Thoracic aorta (tissue), 2 donors: ENCODE data around the gene NAV2. TPM values are rescaled to one million over a fixed set of nuclear protein-coding genes. Genes with fewer than 3 reads are reported as not detected.

Experiments used
- ATAC-seq: fragments of 150-250 bp; one replicate; pipeline ENCODE4 v1.8.0; 2017; ENCODE audit warnings: low read depth; ENCODE audit not compliant: insufficient number of reproducible peaks, low FRiP score
- DNase-seq: peaks from one replicate; pipeline ENCODE4 v3.0.0-alpha.2; 2020; ENCODE audit warnings: low spot score
- H3K27ac ChIP-seq, 2 donors: fragments of 200-600 bp; sonication (generic); 1 replicate in 1 of 2; 2 replicates in 1 of 2; pipeline ENCODE4 v1.5.1; 2016; ENCODE audit warnings: mild to moderate bottlenecking in 2 of 2, moderate library complexity in 2 of 2
- H3K27me3 ChIP-seq: fragments of 200-600 bp; sonication (generic); replicated peaks from 2 replicates; pipeline ENCODE4 v1.6.0; 2016; ENCODE audit warnings: mild to moderate bottlenecking; ENCODE audit not compliant: insufficient read depth
- H3K36me3 ChIP-seq: fragments of 200-600 bp; sonication (generic); one replicate; pipeline ENCODE4 v1.5.1; 2016
- H3K4me1 ChIP-seq, 2 donors: fragments of 200-600 bp; sonication (generic); 1 replicate in 1 of 2; 2 replicates in 1 of 2; pipeline versions ENCODE4 v1.5.1 to v1.6.0; 2016; ENCODE audit warnings: low read depth in 2 of 2, mild to moderate bottlenecking in 1 of 2; ENCODE audit not compliant: control insufficient read depth in 1 of 2
- H3K4me3 ChIP-seq: fragments of 200-600 bp; sonication (generic); 2 replicates; pipeline ENCODE4 v1.5.1; 2016; ENCODE audit warnings: mild to moderate bottlenecking
- H3K9me3 ChIP-seq: fragments of 200-600 bp; sonication (generic); 2 replicates; pipeline ENCODE4 v1.5.1; 2016
- CTCF ChIP-seq: fragments of 200-600 bp; sonication (generic); IDR thresholded peaks from one replicate; pipeline ENCODE4 v1.5.1; 2019; ENCODE audit warnings: antibody characterized with exemption
- total RNA-seq, 2 donors: library from RNA; depleted of rRNA; stranded (reverse); fragments of >200 nt; gene quantifications; one replicate each; pipeline versions ENCODE4 v1.1.0 to v1.2.3, GENCODE V29; 2016

NAV2 gene
- total RNA-seq, 2 donors from 2014 or later = 125 to 230 TPM

- Histone ChIP-seq H3K27ac (no peak overlapping the region), H3K9me3 (no peaks in the 10 kb centered on the region)
- no peak for ATAC-seq
Measured at GRCh38 chr11:20026629-20027555, 314.3 kb downstream of the NAV2 start.

GRCh38 chr11:20027556-20028013, 314.9 kb downstream of the NAV2 start:
- H3K36me3 ChIP-seq = no peaks in the 10 kb centered on the region
- H3K4me1 ChIP-seq = peaks cover 26 to 90% of the 10 kb centered on the region in 2 donors
- TF ChIP-seq CTCF = no peak
- H3K27ac ChIP-seq = no peak overlapping the region
- DNase-seq = no peak
- ATAC-seq = no peak
- no peak overlapping the region for H3K4me3 ChIP-seq
- no peaks in the 10 kb centered on the region for H3K27me3 ChIP-seq
- H3K9me3 ChIP-seq = no peaks in the 10 kb centered on the region

More at GRCh38 chr11:20026629-20027555, 314.3 kb downstream of the NAV2 start:
- no peak for TF ChIP-seq CTCF
- H3K4me3 ChIP-seq = no peak overlapping the region
- H3K36me3 ChIP-seq = no peaks in the 10 kb centered on the region
- DNase-seq = no peak
- no peaks in the 10 kb centered on the region for H3K27me3 ChIP-seq
- peaks cover 33 to 90% of the 10 kb centered on the region in 2 donors for H3K4me1 ChIP-seq

- H3K4me3 ChIP-seq = no peak overlapping the region
- H3K27ac ChIP-seq = no peak overlapping the region
- no peaks in the 10 kb centered on the region for H3K27me3 ChIP-seq
- TF ChIP-seq CTCF = no peak
- no peak for ATAC-seq
- no peaks in the 10 kb centered on the region for H3K9me3 ChIP-seq
- no peaks in the 10 kb centered on the region for H3K36me3 ChIP-seq
- no peak for DNase-seq
- peaks cover 20 to 84% of the 10 kb centered on the region in 2 donors for H3K4me1 ChIP-seq
Measured at GRCh38 chr11:20029193-20029592, 316.6 kb downstream of the NAV2 start.

GRCh38 chr11:20030472-20030871, 317.8 kb downstream of the NAV2 start:
- H3K4me3 ChIP-seq = no peak overlapping the region
- H3K27me3 ChIP-seq = no peaks in the 10 kb centered on the region
- no peaks in the 10 kb centered on the region for H3K9me3 ChIP-seq
- no peak for TF ChIP-seq CTCF
- peaks cover 20 to 83% of the 10 kb centered on the region in 2 donors for H3K4me1 ChIP-seq
- H3K36me3 ChIP-seq = no peaks in the 10 kb centered on the region
- ATAC-seq (no peak), DNase-seq (no peak)
- no peak overlapping the region for H3K27ac ChIP-seq

- H3K27ac ChIP-seq = no peak overlapping the region
- no peak for ATAC-seq
- H3K27me3 ChIP-seq = no peaks in the 10 kb centered on the region
- H3K4me1 ChIP-seq = peaks cover 24 to 86% of the 10 kb centered on the region in 2 donors
- no peak for DNase-seq
- H3K36me3 ChIP-seq = peaks cover 3% of the 10 kb centered on the region
- no peak for TF ChIP-seq CTCF
- no peaks in the 10 kb centered on the region for H3K9me3 ChIP-seq
- H3K4me3 ChIP-seq = no peak overlapping the region
Measured at GRCh38 chr11:20031155-20032001, 318.7 kb downstream of the NAV2 start.
